BLaER1 treated with 17β-estradiol and CSF1 and Interleukin-3, amounts not matched to agents 10 nM and 100 nM (cell line): ENCODE data around the gene ITFG2.

Experiments used
- H3K27ac ChIP-seq, 11 experiments: shearing (Covaris generic); formaldehyde crosslinking; 2 replicates each; pipeline ENCODE4 v1.8.1; 2022
- H3K27me3 ChIP-seq, 11 experiments: shearing (Covaris generic); formaldehyde crosslinking; 2 replicates each; pipeline ENCODE4 v1.8.1; 2022
- H3K36me3 ChIP-seq, 11 experiments: shearing (Covaris generic); formaldehyde crosslinking; 2 replicates each; pipeline ENCODE4 v1.8.1; 2022
- H3K4me1 ChIP-seq, 10 experiments: shearing (Covaris generic); formaldehyde crosslinking; 2 replicates each; pipeline ENCODE4 v1.8.1; 2022
- H3K4me2 ChIP-seq, 11 experiments: shearing (Covaris generic); formaldehyde crosslinking; 2 replicates each; pipeline ENCODE4 v1.8.1; 2022
- H3K4me3 ChIP-seq, 10 experiments: shearing (Covaris generic); formaldehyde crosslinking; 2 replicates each; pipeline ENCODE4 v1.8.1; 2022
- H3K9ac ChIP-seq, 11 experiments: shearing (Covaris generic); formaldehyde crosslinking; 2 replicates each; pipeline ENCODE4 v1.8.1; 2022
- H3K9me3 ChIP-seq, 11 experiments: shearing (Covaris generic); formaldehyde crosslinking; replicated peaks in 1 of 11; 2 replicates each; pipeline ENCODE4 v1.8.1; 2022
- H4K20me1 ChIP-seq, 11 experiments: shearing (Covaris generic); formaldehyde crosslinking; 2 replicates each; pipeline ENCODE4 v1.8.1; 2022
- Cebpa-rat ChIP-seq, 11 experiments: shearing (Covaris generic); IDR thresholded peaks; 2 replicates each; pipeline ENCODE4 v1.8.1; 2022

ITFG2 gene

DNA sequence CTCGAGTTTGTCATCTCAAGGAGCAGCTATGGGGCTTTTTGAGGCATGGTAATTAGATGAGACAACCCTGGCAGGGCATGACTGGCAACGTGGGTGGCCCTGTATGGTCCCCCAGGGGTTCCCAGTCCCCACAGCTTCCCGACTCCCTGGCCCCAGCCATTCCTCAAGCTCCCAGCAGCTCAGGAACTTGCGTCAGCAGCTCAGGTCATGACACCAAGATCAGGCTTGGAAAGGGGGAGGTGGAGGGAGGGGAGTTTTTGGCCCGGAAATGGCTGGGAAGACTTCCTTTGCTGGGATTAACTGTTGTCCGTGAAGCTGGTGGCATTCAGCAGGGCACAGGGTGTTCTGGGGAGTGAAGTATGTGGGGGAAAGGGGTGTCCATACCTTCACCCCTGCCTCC, 32.8 kb downstream of the ITFG2 start:
- H3K4me1 ChIP-seq, result no peaks in the 10 kb centered on the region
- H4K20me1 ChIP-seq, result peaks cover 0 to 9% (median 0%) of the 10 kb centered on the region in 11 experiments; a peak in 2 of 22 replicates
- H3K9ac ChIP-seq, result no peak overlapping the region
- H3K4me3 ChIP-seq, result no peak overlapping the region
- no peak overlapping the region for H3K27ac ChIP-seq
- H3K36me3 ChIP-seq, result peaks cover 0 to 29% (median 15%) of the 10 kb centered on the region in 11 experiments; a peak in 11 of 22 replicates
- H3K27me3 ChIP-seq, result no peaks in the 10 kb centered on the region
- no peak overlapping the region for H3K4me2 ChIP-seq
- H3K9me3 ChIP-seq, result no peaks in the 10 kb centered on the region
- TF ChIP-seq Cebpa-rat (IDR thresholded peaks at IDR 0.05), result no peak

DNA sequence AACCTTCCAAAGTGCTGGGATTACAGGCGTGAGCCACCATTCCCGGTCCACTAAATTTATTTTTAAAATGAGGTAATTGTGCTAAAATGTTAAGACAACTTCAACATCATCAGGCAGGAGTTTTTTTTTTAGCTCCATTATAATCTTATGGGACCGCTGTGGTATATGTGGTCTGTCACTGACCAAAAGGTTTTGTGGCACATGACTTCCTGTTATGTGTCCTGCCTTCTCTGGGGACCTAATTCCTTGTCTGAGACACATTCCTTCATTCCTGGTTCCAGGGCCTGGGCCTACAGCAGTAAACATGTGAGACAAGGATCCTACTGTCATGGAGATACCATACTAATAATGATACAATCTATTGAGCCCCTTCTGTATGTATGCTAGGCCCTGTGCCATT, 39.5 kb downstream of the ITFG2 start:
- no peak overlapping the region for H3K27ac ChIP-seq
- H3K4me1 ChIP-seq, result peaks cover 5 to 37% (median 28%) of the 10 kb centered on the region in 10 experiments; a peak in 17 of 20 replicates
- no peaks in the 10 kb centered on the region for H3K9me3 ChIP-seq
- H3K36me3 ChIP-seq, result peaks cover 0 to 14% (median 5%) of the 10 kb centered on the region in 11 experiments; a peak in 13 of 22 replicates
- no peak for TF ChIP-seq Cebpa-rat (IDR thresholded peaks at IDR 0.05)
- H3K27me3 ChIP-seq, result no peaks in the 10 kb centered on the region
- H3K4me3 ChIP-seq, result no peak overlapping the region
- peak overlapping the region in 10 of 11 experiments; percentile 26 to 56 (median 40); a peak in 15 of 22 replicates for H3K4me2 ChIP-seq
- peaks cover 0 to 16% (median 4%) of the 10 kb centered on the region in 11 experiments; a peak in 12 of 22 replicates for H4K20me1 ChIP-seq
- no peak overlapping the region for H3K9ac ChIP-seq

DNA sequence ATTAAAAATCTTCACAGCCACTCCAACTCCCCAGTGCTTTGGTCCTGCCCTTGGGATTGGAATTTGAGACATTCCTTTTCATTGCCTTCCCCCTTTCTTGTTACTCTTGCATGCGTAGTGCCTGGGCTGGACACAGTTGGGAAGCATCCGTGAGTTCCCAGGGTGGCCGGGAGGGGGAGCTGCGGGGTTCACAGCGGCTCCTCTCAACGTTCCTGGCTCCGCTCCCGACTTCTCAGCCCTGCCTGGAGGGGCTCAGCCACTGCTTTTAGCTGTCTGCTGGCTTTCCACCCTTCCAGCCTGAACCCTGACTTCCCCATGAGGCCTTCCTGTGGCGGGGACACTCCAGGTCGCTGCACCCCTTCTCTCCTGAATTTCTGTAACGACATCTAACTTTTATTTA, 41.2 kb downstream of the ITFG2 start:
- H4K20me1 ChIP-seq, result peaks cover 0 to 33% (median 17%) of the 10 kb centered on the region in 11 experiments; a peak in 14 of 22 replicates
- peaks cover 5 to 37% (median 28%) of the 10 kb centered on the region in 10 experiments; a peak in 17 of 20 replicates for H3K4me1 ChIP-seq
- H3K4me2 ChIP-seq, result no peak overlapping the region
- no peak overlapping the region for H3K9ac ChIP-seq
- no peaks in the 10 kb centered on the region for H3K9me3 ChIP-seq
- no peak overlapping the region for H3K27ac ChIP-seq
- H3K27me3 ChIP-seq, result no peaks in the 10 kb centered on the region
- TF ChIP-seq Cebpa-rat (IDR thresholded peaks at IDR 0.05), result no peak
- peaks cover 14 to 31% (median 20%) of the 10 kb centered on the region in 11 experiments for H3K36me3 ChIP-seq
- H3K4me3 ChIP-seq, result no peak overlapping the region

DNA sequence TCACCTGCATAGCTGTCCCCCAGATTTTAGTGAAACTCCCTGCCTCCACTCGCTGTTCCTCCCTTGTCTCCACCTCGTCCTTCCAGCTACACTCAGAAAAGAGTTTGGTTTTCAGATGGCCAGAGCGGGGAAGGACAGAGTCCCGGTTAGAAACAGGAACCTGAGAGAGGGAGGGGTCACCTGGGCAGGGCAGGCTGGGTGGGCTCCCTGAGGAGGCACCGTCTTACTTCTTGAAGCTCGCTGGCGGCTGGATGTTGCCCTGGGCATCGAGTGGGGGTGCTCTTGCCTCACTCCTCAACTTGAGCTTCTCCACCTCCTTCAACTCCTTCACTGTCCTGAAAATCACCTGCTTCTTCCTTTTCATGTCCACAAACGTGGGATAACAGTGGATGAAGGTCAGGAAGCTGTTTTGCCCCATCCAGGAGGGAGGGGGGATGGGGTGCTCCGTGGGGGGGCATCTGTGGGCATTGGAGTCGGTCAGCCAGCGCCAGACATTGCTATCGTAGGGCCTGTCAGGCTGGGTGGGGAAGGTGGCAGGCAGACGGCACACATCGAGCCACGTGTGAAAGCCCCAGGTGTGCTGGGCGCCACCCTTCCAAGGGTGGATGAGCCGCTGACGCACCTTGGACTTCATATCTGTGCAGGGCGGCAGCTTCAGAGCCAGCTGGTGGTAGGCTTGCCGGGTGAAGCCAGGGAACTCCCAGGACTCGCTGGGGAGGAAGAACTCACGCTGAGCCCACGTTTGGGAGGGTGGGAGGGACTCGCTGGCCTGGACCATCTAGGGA, 42.4 kb downstream of the ITFG2 start:
- no peak for TF ChIP-seq Cebpa-rat (IDR thresholded peaks at IDR 0.05)
- H3K9me3 ChIP-seq, result no peaks in the 10 kb centered on the region
- peaks cover 26 to 38% (median 33%) of the 10 kb centered on the region in 11 experiments for H3K36me3 ChIP-seq
- H3K27me3 ChIP-seq, result no peaks in the 10 kb centered on the region
- no peak overlapping the region for H3K9ac ChIP-seq
- H3K4me1 ChIP-seq, result peaks cover 5 to 37% (median 28%) of the 10 kb centered on the region in 10 experiments; a peak in 17 of 20 replicates
- no peak overlapping the region for H3K4me3 ChIP-seq
- peaks cover 0 to 40% (median 24%) of the 10 kb centered on the region in 11 experiments; a peak in 14 of 22 replicates for H4K20me1 ChIP-seq
- H3K4me2 ChIP-seq, result no peak overlapping the region
- H3K27ac ChIP-seq, result no peak overlapping the region

DNA sequence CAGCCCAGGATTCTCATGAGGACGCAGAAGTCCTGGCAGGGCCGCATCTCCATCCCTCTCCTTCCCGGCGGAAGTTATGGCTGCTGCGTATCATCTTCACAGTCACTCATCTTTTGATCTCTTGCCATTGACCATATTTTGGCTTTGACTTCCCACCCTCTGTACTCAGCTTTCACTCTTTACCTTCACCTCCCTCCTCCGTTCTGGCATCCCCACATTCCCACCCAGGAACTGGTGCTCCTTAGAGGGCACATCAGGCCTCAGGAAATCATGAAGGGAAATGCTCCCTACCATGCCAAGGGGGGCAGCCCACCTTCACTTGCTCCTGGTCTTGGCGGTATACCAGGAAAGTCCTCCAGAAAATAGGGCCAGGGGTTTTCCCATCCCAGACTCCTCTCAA, 43.1 kb downstream of the ITFG2 start:
- H3K27ac ChIP-seq, result no peak overlapping the region
- no peak overlapping the region for H3K4me3 ChIP-seq
- no peaks in the 10 kb centered on the region for H3K27me3 ChIP-seq
- no peaks in the 10 kb centered on the region for H3K9me3 ChIP-seq
- peaks cover 0 to 40% (median 24%) of the 10 kb centered on the region in 11 experiments; a peak in 14 of 22 replicates for H4K20me1 ChIP-seq
- H3K36me3 ChIP-seq, result peaks cover 29 to 45% (median 39%) of the 10 kb centered on the region in 11 experiments
- H3K9ac ChIP-seq, result 0 out of 22 replicates have a peak overlapping the region, but pooled peaks of 1 of the 11 experiments have one; percentile 24
- H3K4me1 ChIP-seq, result peaks cover 5 to 37% (median 28%) of the 10 kb centered on the region in 10 experiments; a peak in 17 of 20 replicates
- peak overlapping the region in 5 of 11 experiments; percentile 14 to 39 (median 18); a peak in 5 of 22 replicates for H3K4me2 ChIP-seq
- no peak for TF ChIP-seq Cebpa-rat (IDR thresholded peaks at IDR 0.05)

DNA sequence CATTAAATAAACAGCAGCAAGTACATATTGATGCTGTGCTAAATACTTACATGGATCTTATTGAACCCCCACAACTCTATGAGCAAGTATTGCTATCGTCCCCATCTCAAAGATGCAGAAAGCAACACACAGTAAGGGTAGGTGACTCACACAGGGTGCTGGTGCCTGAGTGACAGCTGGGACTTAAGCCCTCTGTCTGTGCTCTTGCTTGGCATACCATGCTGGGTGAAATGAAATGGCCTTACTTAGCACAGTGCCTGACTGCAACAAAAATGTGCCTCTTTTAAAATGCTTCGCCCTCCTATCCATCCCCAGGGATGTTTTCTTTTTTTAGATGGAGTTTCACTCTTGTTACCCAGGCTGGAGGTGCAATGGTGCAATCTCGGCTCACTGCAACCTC, 43.6 kb downstream of the ITFG2 start:
- Histone ChIP-seq H3K4me3 (no peak overlapping the region), H3K9ac (0 out of 22 replicates have a peak overlapping the region, but pooled peaks of 1 of the 11 experiments have one; percentile 24), H3K36me3 (peaks cover 29 to 50% (median 44%) of the 10 kb centered on the region in 11 experiments), H3K27ac (no peak overlapping the region), H3K4me2 (peak overlapping the region in 5 of 11 experiments; percentile 14 to 39 (median 18); a peak in 5 of 22 replicates), H3K27me3 (no peaks in the 10 kb centered on the region), H4K20me1 (peaks cover 0 to 40% (median 24%) of the 10 kb centered on the region in 11 experiments; a peak in 14 of 22 replicates), H3K4me1 (peaks cover 5 to 36% (median 28%) of the 10 kb centered on the region in 10 experiments; a peak in 17 of 20 replicates), H3K9me3 (no peaks in the 10 kb centered on the region)
- no peak for TF ChIP-seq Cebpa-rat (IDR thresholded peaks at IDR 0.05)

DNA sequence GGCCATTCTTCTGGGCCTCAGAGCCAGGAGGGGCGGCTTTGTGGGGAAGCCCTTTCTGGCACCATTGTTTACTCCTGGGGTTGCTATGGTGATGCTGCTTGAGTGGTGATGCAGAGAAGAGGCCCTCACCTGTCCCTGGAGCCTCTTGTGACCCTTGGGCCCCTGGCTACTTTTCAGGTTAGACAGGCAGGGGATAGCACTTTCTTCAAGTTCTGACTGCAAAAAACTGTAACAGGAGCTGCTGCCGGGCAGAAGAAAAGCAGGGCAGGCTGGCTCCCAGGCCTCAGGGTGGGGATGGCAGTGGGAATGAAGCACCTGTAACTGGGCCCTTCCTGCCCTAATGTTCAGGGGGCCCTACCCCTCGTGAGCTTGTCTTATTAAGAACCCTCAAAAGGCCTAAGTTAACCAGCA, 44.6 kb downstream of the ITFG2 start, which contains the start of gene TEX52:
Gene TEX52, minus strand, starts transcription at position 19 of the 411 bp plus-strand sequence. Its CDS starts 13 bp downstream, at position 6.
- Histone ChIP-seq H4K20me1 (peaks cover 0 to 40% (median 24%) of the 10 kb centered on the region in 11 experiments; a peak in 14 of 22 replicates), H3K27ac (no peak within 1 kb of the TSS), H3K4me2 (peak within 1 kb of the TSS in 5 of 11 experiments; percentile 14 to 39 (median 18); a peak in 5 of 22 replicates), H3K4me3 (no peak within 1 kb of the TSS), H3K27me3 (no peaks in the 10 kb centered on the region), H3K36me3 (peaks cover 31 to 60% (median 54%) of the 10 kb centered on the region in 11 experiments), H3K9ac (peak within 1 kb of the TSS in 3 of 11 experiments; percentile 5 to 24 (median 10); a peak in 1 of 22 replicates), H3K9me3 (no peaks in the 10 kb centered on the region), H3K4me1 (peaks cover 0 to 27% (median 19%) of the 10 kb centered on the region in 10 experiments; a peak in 16 of 20 replicates)
- TF ChIP-seq Cebpa-rat (IDR thresholded peaks at IDR 0.05), result no peak

DNA sequence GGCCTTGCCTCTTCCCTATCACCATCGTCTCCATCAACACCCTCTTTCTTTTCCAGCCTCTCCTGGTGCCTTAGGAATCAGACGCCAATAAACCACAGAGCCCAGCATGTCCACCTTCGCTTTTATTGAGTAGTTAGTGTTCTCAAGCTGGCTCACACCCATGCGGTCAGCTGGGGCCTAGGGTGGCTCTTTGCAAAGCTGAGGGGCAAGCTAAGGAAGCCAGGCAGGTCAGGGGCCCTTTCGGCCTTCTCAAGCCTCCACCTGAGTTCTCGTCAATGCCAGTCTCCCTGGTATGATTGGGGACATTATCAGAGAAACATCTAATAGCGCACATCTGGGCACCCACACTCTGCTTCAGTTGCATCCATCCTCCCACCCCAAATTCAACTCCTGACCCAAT, 45.1 kb downstream of the ITFG2 start:
- peaks cover 0 to 21% (median 13%) of the 10 kb centered on the region in 10 experiments; a peak in 14 of 20 replicates for H3K4me1 ChIP-seq
- peaks cover 36 to 65% (median 60%) of the 10 kb centered on the region in 11 experiments for H3K36me3 ChIP-seq
- no peak overlapping the region for H3K4me2 ChIP-seq
- H3K9ac ChIP-seq, result no peak overlapping the region
- H4K20me1 ChIP-seq, result peaks cover 0 to 42% (median 27%) of the 10 kb centered on the region in 11 experiments; a peak in 14 of 22 replicates
- H3K27me3 ChIP-seq, result no peaks in the 10 kb centered on the region
- H3K27ac ChIP-seq, result no peak overlapping the region
- H3K4me3 ChIP-seq, result no peak overlapping the region
- no peaks in the 10 kb centered on the region for H3K9me3 ChIP-seq
- no peak for TF ChIP-seq Cebpa-rat (IDR thresholded peaks at IDR 0.05)

DNA sequence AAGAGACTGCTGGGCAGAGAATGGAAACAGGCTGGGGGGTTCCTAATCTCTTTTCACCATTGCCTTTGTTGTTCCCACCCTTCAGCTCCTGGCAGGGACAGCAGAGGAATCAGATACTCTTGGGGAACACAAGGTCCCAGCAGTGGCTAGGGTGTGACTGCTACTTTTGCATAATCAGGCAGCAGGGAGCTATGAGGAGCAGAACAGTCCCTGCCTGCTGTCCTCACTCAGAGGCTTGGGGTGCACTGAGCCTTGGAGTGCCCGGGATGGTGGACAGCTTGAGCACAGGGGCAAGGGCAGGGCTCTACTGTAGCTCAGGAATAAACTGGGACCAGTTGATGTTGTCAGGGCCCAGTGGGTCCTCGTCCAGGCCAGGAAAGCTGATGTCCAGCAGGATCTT, 45.9 kb downstream of the ITFG2 start:
- H3K4me2 ChIP-seq, result no peak overlapping the region
- H3K9ac ChIP-seq, result no peak overlapping the region
- peaks cover 43 to 73% (median 67%) of the 10 kb centered on the region in 11 experiments for H3K36me3 ChIP-seq
- no peak overlapping the region for H3K27ac ChIP-seq
- H3K27me3 ChIP-seq, result no peaks in the 10 kb centered on the region
- no peak overlapping the region for H3K4me3 ChIP-seq
- no peaks in the 10 kb centered on the region for H3K9me3 ChIP-seq
- H3K4me1 ChIP-seq, result peaks cover 0 to 17% (median 10%) of the 10 kb centered on the region in 10 experiments; a peak in 13 of 20 replicates
- H4K20me1 ChIP-seq, result peaks cover 0 to 50% (median 28%) of the 10 kb centered on the region in 11 experiments; a peak in 14 of 22 replicates
- no peak for TF ChIP-seq Cebpa-rat (IDR thresholded peaks at IDR 0.05)
